HepG2 (cell line): ENCODE data around the gene PSMB3. TPM values are rescaled to one million over a fixed set of nuclear protein-coding genes. Genes with fewer than 3 reads are reported as not detected.

Experiments used
- CC2D1A ChIP-seq: sonication (generic); formaldehyde crosslinking; IDR thresholded peaks from 2 replicates; pipeline ENCODE4 v1.8.1; 2023; ENCODE audit warnings: mild to moderate bottlenecking, missing genetic modification reagents
- E2F5 ChIP-seq: sonication (generic); formaldehyde crosslinking; conservative IDR thresholded peaks from 2 replicates; pipeline ENCODE4 v1.4.0; 2020; ENCODE audit warnings: missing genetic modification reagents
- ELF3 ChIP-seq: IDR thresholded peaks from 2 replicates; pipeline ENCODE4 v1.6.1; 2016; ENCODE audit warnings: missing genetic modification reagents, missing compliant biosample characterization
- FIP1L1 ChIP-seq: fragments of 200-400 bp; formaldehyde crosslinking; IDR thresholded peaks from 2 replicates; pipeline ENCODE4 v1.6.1; 2018; ENCODE audit warnings: low read depth, mild to moderate bottlenecking, low read length, moderate library complexity, borderline replicate concordance; ENCODE audit not compliant: insufficient read depth
- GMEB2 ChIP-seq: IDR thresholded peaks from 2 replicates; pipeline ENCODE4 v1.6.1; 2016; ENCODE audit warnings: missing biosample characterization, missing genetic modification reagents, low read depth
- GTF3A ChIP-seq: sonication (generic); formaldehyde crosslinking; conservative IDR thresholded peaks from 2 replicates; pipeline ENCODE4 v1.4.0; 2020; ENCODE audit warnings: mild to moderate bottlenecking, missing genetic modification reagents
- HNF4G ChIP-seq, 2 experiments: sonication (generic) in 1 of 2; formaldehyde crosslinking in 1 of 2; IDR thresholded peaks; 2 replicates each; pipeline versions ENCODE4 v1.4.0 to v1.6.1; 2011 to 2020; ENCODE audit warnings: borderline replicate concordance in 2 of 2, low read depth in 2 of 2, mild to moderate bottlenecking in 2 of 2, low read length in 1 of 2, missing genetic modification reagents in 1 of 2, moderate library complexity in 1 of 2
- MEIS1 ChIP-seq: sonication (generic); formaldehyde crosslinking; IDR thresholded peaks from 2 replicates; pipeline ENCODE4 v1.9.0; 2021; ENCODE audit warnings: mild to moderate bottlenecking, missing genetic modification reagents, moderate library complexity, borderline replicate concordance
- MTERF4 ChIP-seq: sonication (generic); formaldehyde crosslinking; IDR thresholded peaks from 2 replicates; pipeline ENCODE4 v1.8.0; 2023; ENCODE audit warnings: mild to moderate bottlenecking, missing genetic modification reagents
- NR2F1 ChIP-seq, 2 experiments: fragments of 450-650 bp in 1 of 2; formaldehyde crosslinking in 1 of 2; IDR thresholded peaks; 2 replicates each; pipeline versions ENCODE4 v1.5.0 to v1.6.1; 2016 to 2020; ENCODE audit warnings: mild to moderate bottlenecking in 1 of 2, missing compliant biosample characterization in 1 of 2, missing genetic modification reagents in 1 of 2, moderate library complexity in 1 of 2
- NR2F2 ChIP-seq: IDR thresholded peaks from 2 replicates; pipeline ENCODE4 v1.6.1; 2012; ENCODE audit warnings: low read depth, inconsistent platforms, borderline replicate concordance
- PLSCR1 ChIP-seq: sonication (generic); formaldehyde crosslinking; IDR thresholded peaks from 2 replicates; pipeline ENCODE4 v1.5.0; 2020; ENCODE audit warnings: missing genetic modification reagents, mild to moderate bottlenecking, borderline replicate concordance
- RAD51 ChIP-seq: fragments of 450-650 bp; IDR thresholded peaks from 2 replicates; pipeline ENCODE4 v1.6.1; 2016; ENCODE audit warnings: borderline replicate concordance
- SNRNP70 ChIP-seq: fragments of 200-400 bp; formaldehyde crosslinking; IDR thresholded peaks from 2 replicates; pipeline ENCODE4 v1.6.1; 2017; ENCODE audit warnings: mild to moderate bottlenecking, low read depth, low read length, moderate library complexity
- TRIM22 ChIP-seq: fragments of 450-650 bp; IDR thresholded peaks from 2 replicates; pipeline ENCODE4 v1.6.1; 2017
- ZNF180 ChIP-seq: sonication (generic); formaldehyde crosslinking; IDR thresholded peaks from 2 replicates; pipeline ENCODE4 v1.4.0; 2020; ENCODE audit warnings: low read depth, missing genetic modification reagents, borderline replicate concordance
- ZNF253 ChIP-seq: sonication (generic); formaldehyde crosslinking; IDR thresholded peaks from 2 replicates; pipeline ENCODE4 v1.8.0; 2022; ENCODE audit warnings: mild to moderate bottlenecking, missing genetic modification reagents, borderline replicate concordance
- ZNF576 ChIP-seq: sonication (generic); formaldehyde crosslinking; IDR thresholded peaks from 2 replicates; pipeline ENCODE4 v1.4.0; 2020; ENCODE audit warnings: mild to moderate bottlenecking, missing genetic modification reagents
- ZNF629 ChIP-seq: sonication (generic); formaldehyde crosslinking; conservative IDR thresholded peaks from 2 replicates; pipeline ENCODE4 v1.5.0; 2020; ENCODE audit warnings: missing genetic modification reagents
- ZNF709 ChIP-seq: sonication (generic); formaldehyde crosslinking; IDR thresholded peaks from 2 replicates; pipeline ENCODE4 v1.5.0; 2020; ENCODE audit warnings: mild to moderate bottlenecking, missing genetic modification reagents
- ZNF839 ChIP-seq: sonication (generic); formaldehyde crosslinking; IDR thresholded peaks from 2 replicates; pipeline ENCODE4 v1.4.0; 2020; ENCODE audit warnings: missing genetic modification reagents, mild to moderate bottlenecking, borderline replicate concordance
- ZNF891 ChIP-seq: sonication (generic); formaldehyde crosslinking; IDR thresholded peaks from 2 replicates; pipeline ENCODE4 v1.5.0; 2020; ENCODE audit warnings: mild to moderate bottlenecking, missing genetic modification reagents
- polyA plus RNA-seq, 8 experiments: library from polyadenylated mRNA; depleted of rRNA in 3 of 8; stranded (reverse) in 7 of 8; unstranded in 1 of 8; fragments of >200 nt; fragmentation: Illumina TruSeq in 4 of 8; extraction: Trizol in 4 of 8; gene quantifications; 2 replicates each; pipeline versions ENCODE4 v1.2.1 to v1.2.3, GENCODE V29; 2011 to 2016; ENCODE audit warnings: low read depth in 4 of 8, missing spikeins in 1 of 8, mixed read lengths in 1 of 8; ENCODE audit not compliant: insufficient read depth in 1 of 8
- total RNA-seq, 5 experiments: library from RNA; depleted of rRNA; stranded (reverse); fragments of >200 nt; fragmentation: Illumina TruSeq; extraction: Trizol; gene quantifications; 2 replicates each; pipeline ENCODE4 v1.2.3, GENCODE V29; 2016; ENCODE audit warnings: low read depth in 1 of 5

Gene PSMB3
- total and polyA plus RNA-seq, 2 of the 13 experiments (the other 11 are each of a cell fraction or from before 2014, with no cell fraction given) = 366 to 517 TPM

- no peak for TF ChIP-seq PLSCR1 (CRISPR knock-in tag)
- no peak for TF ChIP-seq ZNF629 (CRISPR knock-in tag)
- TF ChIP-seq SNRNP70 = no peak
- TF ChIP-seq NR2F2 = no peak; the same call in 1 of the 2 replicates
- no peak for TF ChIP-seq TRIM22
- TF ChIP-seq ZNF180 (CRISPR knock-in tag) = 0 out of 2 replicates have a peak, but pooled peaks have one; percentile 20
- TF ChIP-seq MTERF4 = peak; percentile 22; the same call in 1 of the 2 replicates
- TF ChIP-seq ZNF709 = 0 out of 2 replicates have a peak, but pooled peaks have one; percentile 90
- TF ChIP-seq ZNF839 (CRISPR knock-in tag) = 0 out of 2 replicates have a peak, but pooled peaks have one; percentile 40
- peak; percentile 18; the same call in 1 of the 2 replicates for TF ChIP-seq CC2D1A (CRISPR knock-in tag)
- no peak for TF ChIP-seq GMEB2 (CRISPR knock-in tag)
- no peak for TF ChIP-seq ZNF576 (CRISPR knock-in tag)
- peak; percentile 65 for TF ChIP-seq ZNF891 (CRISPR knock-in tag)
- no peak for TF ChIP-seq RAD51
- peak; percentile 11; the same call in 1 of the 2 replicates for TF ChIP-seq HNF4G (IDR thresholded peaks at IDR 0.05; ENCODE audit: borderline replicate concordance, low read depth, low read length)
- no peak; the same call in 1 of the 2 replicates for TF ChIP-seq HNF4G (CRISPR knock-in tag; IDR thresholded peaks at IDR 0.05; ENCODE audit: borderline replicate concordance, low read depth)
- TF ChIP-seq ZNF253 (CRISPR knock-in tag) = no peak
- TF ChIP-seq E2F5 (CRISPR knock-in tag) = peak; percentile 29; the same call in 1 of the 2 replicates
- peak in 1 of 2 experiments; percentile 21; a peak in 1 of 4 replicates for TF ChIP-seq NR2F1 (CRISPR knock-in tag; IDR thresholded peaks at IDR 0.05)
- peak; percentile 70 for TF ChIP-seq MEIS1 (CRISPR knock-in tag)
- peak; percentile 91 for TF ChIP-seq ELF3 (CRISPR knock-in tag)
- TF ChIP-seq FIP1L1 = no peak
- TF ChIP-seq GTF3A (CRISPR knock-in tag) = no peak
Observed at GRCh38 chr17:38749223-38750043, 3.1 kb upstream of the PSMB3 start (continued).
